Esophagus squamous epithelium (tissue), 5 donors: ENCODE data around the gene DNAI2. TPM values are rescaled to one million over a fixed set of nuclear protein-coding genes. Genes with fewer than 3 reads are reported as not detected.
A peak's percentile ranks its signal among the peaks of the same experiment; 100 is the strongest.

ENCODE experiments used
- DNase-seq: peaks from one replicate; lab custom pipeline; 2025; lab: John Stamatoyannopoulos, UW
- H3K27ac ChIP-seq, 4 donors: fragments of 200-600 bp; sonication (generic); one replicate each; pipeline ENCODE4 v1.5.1; 2016 to 2019; ENCODE audit warnings: mild to moderate bottlenecking in 1 of 4
- H3K27me3 ChIP-seq, 4 donors: fragments of 200-600 bp; sonication (generic); 1 replicate in 3 of 4; 2 replicates in 1 of 4; pipeline versions ENCODE4 v1.5.1 to v1.6.0; 2017 to 2021; ENCODE audit warnings: antibody characterized with exemption in 1 of 4
- H3K36me3 ChIP-seq, 3 donors: fragments of 200-600 bp; sonication (generic); one replicate each; pipeline ENCODE4 v1.5.1; 2016 to 2019
- H3K4me1 ChIP-seq, 3 donors: fragments of 200-600 bp; sonication (generic); one replicate each; pipeline ENCODE4 v1.5.1; 2017 to 2019
- H3K4me3 ChIP-seq, 4 donors: fragments of 200-600 bp; sonication (generic); 1 replicate in 3 of 4; 2 replicates in 1 of 4; pipeline ENCODE4 v1.5.1; 2016 to 2019; ENCODE audit warnings: mild to moderate bottlenecking in 2 of 4, moderate library complexity in 1 of 4
- H3K9me3 ChIP-seq, 3 donors: fragments of 200-600 bp; sonication (generic); one replicate each; pipeline ENCODE4 v1.5.1; 2016 to 2019
- POLR2A ChIP-seq, 4 donors: fragments of 450-650 bp; IDR thresholded peaks; one replicate each; pipeline ENCODE4 v1.6.1; 2017; ENCODE audit warnings: antibody characterized with exemption in 4 of 4, mild to moderate bottlenecking in 4 of 4, moderate library complexity in 3 of 4
- WGBS, 2 donors: methylation state at CpG; one replicate each; pipeline ENCODE4 v1.1.5; 2018; 5-methylcytosine and 5-hydroxymethylcytosine counted together
- intact Hi-C: fragments of 100-400 bp; cut with DNase I; formaldehyde crosslinking; loops from one replicate; pipeline ENCODE4 v1.15.0; 2022
- total RNA-seq, 4 donors: library from RNA; depleted of rRNA; stranded (reverse); fragments of >200 nt; gene quantifications; one replicate each; pipeline ENCODE4 v1.1.0, GENCODE V29; 2016
- TF ChIP-seq, protein P1 (sequence below), 6 experiments: fragments of 450-650 bp in 4 of 6; fragments of 200-600 bp in 2 of 6; sonication (generic) in 2 of 6; IDR thresholded peaks; one replicate each; pipeline ENCODE4 v1.5.1; 2016 to 2019; ENCODE audit warnings: antibody characterized with exemption in 6 of 6, mild to moderate bottlenecking in 4 of 6, moderate library complexity in 4 of 6
- donor health status: DM: yes; HTN: yes; CAD: no.

DNAI2 gene
- total RNA-seq, 4 donors from 2014 or later = 0.19 TPM; not detected in 3

DNA sequence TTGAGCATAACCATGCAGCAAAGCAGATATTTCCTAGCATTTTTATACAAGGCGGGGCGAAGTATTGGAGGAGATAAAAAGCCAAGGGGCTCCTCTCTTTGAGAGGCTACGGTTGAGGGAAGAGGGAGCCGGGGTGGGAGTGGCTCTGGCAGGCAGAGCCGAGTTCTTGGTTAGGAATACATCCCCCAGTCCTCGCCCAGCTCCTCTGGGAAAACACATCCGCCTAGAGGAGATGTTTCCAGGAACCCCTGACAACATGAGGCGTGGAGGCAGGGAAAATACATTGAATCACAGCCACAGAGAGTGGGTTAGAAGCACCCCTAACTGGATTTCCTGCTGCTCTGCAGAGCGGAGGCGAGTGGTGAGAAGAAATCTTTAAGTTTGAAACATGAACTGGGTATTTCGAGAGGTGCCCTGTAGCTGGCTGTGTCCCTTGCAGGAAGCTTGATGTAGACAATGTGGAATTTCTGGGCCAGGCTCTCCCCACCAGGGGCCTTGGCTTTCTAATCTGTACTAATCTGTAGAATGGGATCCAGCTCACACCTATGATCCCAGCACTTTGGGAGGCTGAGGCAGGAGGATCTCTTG lies 33.3 kb upstream of the DNAI2 start:
- Histone ChIP-seq H3K27me3 (no peaks in the 10 kb centered on the region), H3K27ac (peak overlapping the region in 1 of 4 donors; percentile 39), H3K36me3 (peaks cover 0 to 8% (median 0%) of the 10 kb centered on the region in 3 donors), H3K4me3 (no peak overlapping the region), H3K4me1 (peaks cover 0 to 26% (median 5%) of the 10 kb centered on the region in 3 donors), H3K9me3 (no peaks in the 10 kb centered on the region)
- no peak for DNase-seq
- intact Hi-C loops = no loop called here
- TF ChIP-seq POLR2A (IDR thresholded peaks at IDR 0.05) = no peak
- TF ChIP-seq, protein P1, sequence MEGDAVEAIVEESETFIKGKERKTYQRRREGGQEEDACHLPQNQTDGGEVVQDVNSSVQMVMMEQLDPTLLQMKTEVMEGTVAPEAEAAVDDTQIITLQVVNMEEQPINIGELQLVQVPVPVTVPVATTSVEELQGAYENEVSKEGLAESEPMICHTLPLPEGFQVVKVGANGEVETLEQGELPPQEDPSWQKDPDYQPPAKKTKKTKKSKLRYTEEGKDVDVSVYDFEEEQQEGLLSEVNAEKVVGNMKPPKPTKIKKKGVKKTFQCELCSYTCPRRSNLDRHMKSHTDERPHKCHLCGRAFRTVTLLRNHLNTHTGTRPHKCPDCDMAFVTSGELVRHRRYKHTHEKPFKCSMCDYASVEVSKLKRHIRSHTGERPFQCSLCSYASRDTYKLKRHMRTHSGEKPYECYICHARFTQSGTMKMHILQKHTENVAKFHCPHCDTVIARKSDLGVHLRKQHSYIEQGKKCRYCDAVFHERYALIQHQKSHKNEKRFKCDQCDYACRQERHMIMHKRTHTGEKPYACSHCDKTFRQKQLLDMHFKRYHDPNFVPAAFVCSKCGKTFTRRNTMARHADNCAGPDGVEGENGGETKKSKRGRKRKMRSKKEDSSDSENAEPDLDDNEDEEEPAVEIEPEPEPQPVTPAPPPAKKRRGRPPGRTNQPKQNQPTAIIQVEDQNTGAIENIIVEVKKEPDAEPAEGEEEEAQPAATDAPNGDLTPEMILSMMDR (IDR thresholded peaks at IDR 0.05) = no peak
- WGBS, 2 donors = 66 to 80% methylated on average over 3 to 11 of the region's 11 CpGs

- Histone ChIP-seq H3K27ac (peak overlapping the region in 1 of 4 donors; percentile 39), H3K36me3 (peaks cover 0 to 8% (median 0%) of the 10 kb centered on the region in 3 donors), H3K9me3 (no peaks in the 10 kb centered on the region), H3K4me1 (peaks cover 0 to 28% (median 5%) of the 10 kb centered on the region in 3 donors), H3K4me3 (no peak overlapping the region), H3K27me3 (no peaks in the 10 kb centered on the region)
- TF ChIP-seq, protein P1 (IDR thresholded peaks at IDR 0.05) = no peak
- TF ChIP-seq POLR2A (IDR thresholded peaks at IDR 0.05) = no peak
- intact Hi-C loops = no loop called here
- WGBS, 2 donors = 47 to 49% methylated on average over 5 to 6 of the region's 10 CpGs
- no peak for DNase-seq
These were observed 32.6 kb upstream of the DNAI2 start for GRCh38 chr17:74241431-74241830.

DNA sequence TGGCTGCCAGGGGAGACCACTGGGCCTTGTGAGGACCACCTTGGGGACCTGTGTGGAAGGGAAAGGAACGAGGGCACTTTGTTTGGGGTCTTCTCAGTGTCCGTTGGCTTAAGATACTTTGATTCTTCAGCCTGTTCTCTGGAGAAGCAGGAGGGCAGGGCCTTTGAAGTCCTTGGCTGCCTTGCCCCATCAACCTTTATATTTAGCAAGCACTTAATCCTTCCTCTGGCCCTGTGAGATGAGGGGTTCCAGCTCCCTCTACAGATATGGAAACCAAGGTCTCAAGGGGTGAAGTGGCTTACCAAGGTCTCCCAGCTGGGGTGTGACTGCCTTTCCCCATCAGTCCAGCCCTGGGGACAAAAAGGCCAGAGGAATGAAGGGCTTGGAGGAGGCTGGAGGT lies 32.2 kb upstream of the DNAI2 start:
- no peaks in the 10 kb centered on the region for H3K27me3 ChIP-seq
- TF ChIP-seq, protein P1 (IDR thresholded peaks at IDR 0.05) = no peak
- TF ChIP-seq POLR2A (IDR thresholded peaks at IDR 0.05) = no peak
- DNase-seq = no peak
- no peak overlapping the region for H3K27ac ChIP-seq
- peaks cover 0 to 8% (median 0%) of the 10 kb centered on the region in 3 donors for H3K36me3 ChIP-seq
- H3K4me3 ChIP-seq = no peak overlapping the region
- intact Hi-C loops = no loop called here
- WGBS, 2 donors = 85 to 86% methylated on average over 1 to 2 of the region's 2 CpGs
- H3K4me1 ChIP-seq = peaks cover 0 to 28% (median 5%) of the 10 kb centered on the region in 3 donors
- no peaks in the 10 kb centered on the region for H3K9me3 ChIP-seq

- no peaks in the 10 kb centered on the region for H3K36me3 ChIP-seq
- no peaks in the 10 kb centered on the region for H3K27me3 ChIP-seq
- no peak overlapping the region for H3K27ac ChIP-seq
- peaks cover 0 to 28% (median 5%) of the 10 kb centered on the region in 3 donors for H3K4me1 ChIP-seq
- no peak for DNase-seq
- H3K9me3 ChIP-seq = no peaks in the 10 kb centered on the region
- intact Hi-C loops = no loop called here
- TF ChIP-seq, protein P1 (IDR thresholded peaks at IDR 0.05) = no peak
- TF ChIP-seq POLR2A (IDR thresholded peaks at IDR 0.05) = no peak
- WGBS, 2 donors = 85 to 93% methylated on average over 5 to 6 of the region's 13 CpGs
- no peak overlapping the region for H3K4me3 ChIP-seq
These were observed 30.9 kb upstream of the DNAI2 start for GRCh38 chr17:74243013-74243755.

- WGBS, 2 donors = 89 to 100% methylated on average over 1 to 4 of the region's 10 CpGs
- Histone ChIP-seq H3K36me3 (no peaks in the 10 kb centered on the region), H3K9me3 (no peaks in the 10 kb centered on the region), H3K4me3 (no peak overlapping the region), H3K4me1 (peaks cover 0 to 28% (median 5%) of the 10 kb centered on the region in 3 donors), H3K27me3 (no peaks in the 10 kb centered on the region), H3K27ac (no peak overlapping the region)
- intact Hi-C loops = no loop called here
- DNase-seq = no peak
- TF ChIP-seq POLR2A (IDR thresholded peaks at IDR 0.05) = no peak
- TF ChIP-seq, protein P1 (IDR thresholded peaks at IDR 0.05) = no peak
These were observed 29.9 kb upstream of the DNAI2 start for GRCh38 chr17:74244128-74244527.
